Effector memory CD4-positive, alpha-beta T cell (primary cell): Measurements from ENCODE around the gene ZNF157.

ENCODE experiments used
- DNase-seq, 3 donors: peaks; one replicate each; pipeline ENCODE4 v3.0.0-alpha.2; 2020
- H3K27ac ChIP-seq: 2 replicates; pipeline ENCODE4 v1.7.0; 2013; ENCODE audit warnings: mild to moderate bottlenecking, low read length, moderate library complexity; ENCODE audit not compliant: insufficient read depth, poor library complexity, severe bottlenecking
- H3K27me3 ChIP-seq: replicated peaks from 2 replicates; pipeline ENCODE4 v1.7.0; 2013; ENCODE audit warnings: mild to moderate bottlenecking, low read length; ENCODE audit not compliant: insufficient read depth, control insufficient read depth, poor library complexity, severe bottlenecking
- H3K36me3 ChIP-seq: 2 replicates; pipeline ENCODE4 v1.7.0; 2013; ENCODE audit warnings: mild to moderate bottlenecking, low read length, moderate library complexity; ENCODE audit not compliant: control insufficient read depth, insufficient read depth
- H3K4me1 ChIP-seq: 2 replicates; pipeline ENCODE4 v1.7.0; 2013; ENCODE audit warnings: low read length, mild to moderate bottlenecking; ENCODE audit not compliant: control insufficient read depth, insufficient read depth, poor library complexity, severe bottlenecking
- H3K4me3 ChIP-seq: 2 replicates; pipeline ENCODE4 v1.7.0; 2013; ENCODE audit warnings: low read length, low read depth, mild to moderate bottlenecking; ENCODE audit not compliant: insufficient read depth, poor library complexity, severe bottlenecking
- H3K9me3 ChIP-seq: 2 replicates; pipeline ENCODE4 v1.7.0; 2013; ENCODE audit warnings: mild to moderate bottlenecking, low read length, moderate library complexity; ENCODE audit not compliant: control insufficient read depth

The ZNF157 gene

GRCh38 chrX:47430925-47431324 is 60.5 kb downstream of the ZNF157 start:
- Histone ChIP-seq H3K36me3 (no peaks in the 10 kb centered on the region), H3K4me1 (no peaks in the 10 kb centered on the region), H3K27me3 (no peaks in the 10 kb centered on the region), H3K9me3 (no peaks in the 10 kb centered on the region), H3K4me3 (no peak overlapping the region), H3K27ac (no peak overlapping the region)
- DNase-seq = no peak

- Histone ChIP-seq H3K27me3 (no peaks in the 10 kb centered on the region), H3K36me3 (peaks cover 12% of the 10 kb centered on the region), H3K4me3 (no peak overlapping the region), H3K9me3 (peaks cover 12% of the 10 kb centered on the region), H3K27ac (no peak overlapping the region), H3K4me1 (no peaks in the 10 kb centered on the region)
- no peak for DNase-seq
These were observed 76.1 kb downstream of the ZNF157 start for GRCh38 chrX:47446431-47446830.

- Histone ChIP-seq H3K27ac (no peak overlapping the region), H3K9me3 (peaks cover 12% of the 10 kb centered on the region)
These were observed 76.6 kb downstream of the ZNF157 start for GRCh38 chrX:47446971-47447370.

GRCh38 chrX:47447607-47448006 is 77.2 kb downstream of the ZNF157 start:
- H3K4me1 ChIP-seq = no peaks in the 10 kb centered on the region
- no peak overlapping the region for H3K27ac ChIP-seq
- peaks cover 12% of the 10 kb centered on the region for H3K9me3 ChIP-seq
- no peak for DNase-seq
- no peak overlapping the region for H3K4me3 ChIP-seq
- H3K36me3 ChIP-seq = peaks cover 22% of the 10 kb centered on the region
- no peaks in the 10 kb centered on the region for H3K27me3 ChIP-seq

More at GRCh38 chrX:47446971-47447370, 76.6 kb downstream of the ZNF157 start:
- no peaks in the 10 kb centered on the region for H3K4me1 ChIP-seq
- no peak overlapping the region for H3K4me3 ChIP-seq
- H3K27me3 ChIP-seq = no peaks in the 10 kb centered on the region
- no peak for DNase-seq
- peaks cover 16% of the 10 kb centered on the region for H3K36me3 ChIP-seq

- Histone ChIP-seq H3K4me3 (no peak overlapping the region), H3K4me1 (no peaks in the 10 kb centered on the region), H3K27ac (no peak overlapping the region), H3K9me3 (peaks cover 12% of the 10 kb centered on the region), H3K27me3 (no peaks in the 10 kb centered on the region), H3K36me3 (peaks cover 22% of the 10 kb centered on the region)
- DNase-seq = no peak
These were observed 77.9 kb downstream of the ZNF157 start for GRCh38 chrX:47448165-47448806.

GRCh38 chrX:47452112-47452511 is 81.7 kb downstream of the ZNF157 start:
- no peak overlapping the region for H3K4me3 ChIP-seq
- no peaks in the 10 kb centered on the region for H3K4me1 ChIP-seq
- H3K27ac ChIP-seq = no peak overlapping the region
- peaks cover 9% of the 10 kb centered on the region for H3K9me3 ChIP-seq
- H3K27me3 ChIP-seq = no peaks in the 10 kb centered on the region
- no peak for DNase-seq
- H3K36me3 ChIP-seq = peaks cover 31% of the 10 kb centered on the region

- Histone ChIP-seq H3K4me1 (no peaks in the 10 kb centered on the region), H3K36me3 (peaks cover 19% of the 10 kb centered on the region), H3K4me3 (no peak overlapping the region), H3K9me3 (no peaks in the 10 kb centered on the region), H3K27ac (no peak overlapping the region), H3K27me3 (no peaks in the 10 kb centered on the region)
- DNase-seq = no peak
These were observed 85.7 kb downstream of the ZNF157 start for GRCh38 chrX:47456080-47456479.

- H3K36me3 ChIP-seq = peaks cover 10% of the 10 kb centered on the region
- no peaks in the 10 kb centered on the region for H3K4me1 ChIP-seq
- H3K27ac ChIP-seq = no peak overlapping the region
- H3K27me3 ChIP-seq = no peaks in the 10 kb centered on the region
- H3K4me3 ChIP-seq = no peak overlapping the region
- DNase-seq = no peak
- no peaks in the 10 kb centered on the region for H3K9me3 ChIP-seq
These were observed 88.2 kb downstream of the ZNF157 start for GRCh38 chrX:47458528-47458927.

- H3K9me3 ChIP-seq = no peaks in the 10 kb centered on the region
- H3K27ac ChIP-seq = no peak overlapping the region
- no peak for DNase-seq
- no peaks in the 10 kb centered on the region for H3K4me1 ChIP-seq
- peaks cover 7% of the 10 kb centered on the region for H3K36me3 ChIP-seq
- no peaks in the 10 kb centered on the region for H3K27me3 ChIP-seq
- no peak overlapping the region for H3K4me3 ChIP-seq
These were observed 90.2 kb downstream of the ZNF157 start for GRCh38 chrX:47460561-47460960.
